Measurements from ENCODE around the gene PPIB.
"Not testable (repeated sequence)": the region's sequence is repeated elsewhere in the genome, so short reads cannot be mapped to it uniquely, and the experiment has no call there.

Gene PPIB

GRCh38 chr15:64137226-64137833, 25.5 kb downstream of the PPIB start:
- no peak for DNase-seq

GRCh38 chr15:64136347-64136746, 26.5 kb downstream of the PPIB start:
- no peak for DNase-seq

GRCh38 chr15:64134345-64134829, 28.4 kb downstream of the PPIB start:
- DNase-seq, result no peak

- DNase-seq, result no peak
These were observed 29.0 kb downstream of the PPIB start for GRCh38 chr15:64133623-64134344.

GRCh38 chr15:64132217-64132616, 30.6 kb downstream of the PPIB start:
- no peak for DNase-seq

GRCh38 chr15:64131547-64131946, 31.3 kb downstream of the PPIB start:
- DNase-seq, result no peak

- no peak for DNase-seq
These were observed 32.7 kb downstream of the PPIB start for GRCh38 chr15:64130159-64130558.

GRCh38 chr15:64127521-64128270, 35.1 kb downstream of the PPIB start:
- DNase-seq, result no peak

GRCh38 chr15:64125978-64126377, 36.8 kb downstream of the PPIB start:
- no peak for DNase-seq

GRCh38 chr15:64122936-64123351, 39.9 kb downstream of the PPIB start:
- DNase-seq, result no peak

- DNase-seq, result no peak
These were observed 40.4 kb downstream of the PPIB start for GRCh38 chr15:64122444-64122843.

- DNase-seq, result no peak
These were observed 41.2 kb downstream of the PPIB start for GRCh38 chr15:64121614-64122013.

GRCh38 chr15:64120322-64120721, 42.5 kb downstream of the PPIB start:
- not testable (repeated sequence) for DNase-seq

- no peak for DNase-seq
These were observed 44.9 kb downstream of the PPIB start for GRCh38 chr15:64117759-64118487.

GRCh38 chr15:64112904-64113303, 49.9 kb downstream of the PPIB start:
- DNase-seq, result no peak

- DNase-seq, result no peak
These were observed 50.6 kb downstream of the PPIB start for GRCh38 chr15:64112073-64112772.

GRCh38 chr15:64111679-64112050, 51.2 kb downstream of the PPIB start:
- no peak for DNase-seq

- DNase-seq, result no peak
These were observed 51.7 kb downstream of the PPIB start for GRCh38 chr15:64110950-64111678.

- not testable (repeated sequence) for DNase-seq
These were observed 52.6 kb downstream of the PPIB start for GRCh38 chr15:64110108-64110701.

GRCh38 chr15:64107337-64107736, 55.5 kb downstream of the PPIB start:
- DNase-seq, result no peak

All from stimulated activated CD4-positive, alpha-beta T cell treated with anti-CD3 and anti-CD28 coated beads, Interleukin-1b, Interleukin-23, amount 100 ng/mL, for 48 hours (primary cell).